ENCODE measurements around the gene MET.
"Not testable (repeated sequence)": the region's sequence is repeated elsewhere in the genome, so short reads cannot be mapped to it uniquely, and the experiment has no call there.

MET gene

GRCh38 chr7:116698930-116699721 lies 27.1 kb downstream of the MET start:
- no peak for DNase-seq

GRCh38 chr7:116699722-116700120 lies 27.7 kb downstream of the MET start:
- no peak for DNase-seq

- no peak for DNase-seq
Measured at GRCh38 chr7:116702046-116702785, 30.2 kb downstream of the MET start.

GRCh38 chr7:116704650-116705228 lies 32.7 kb downstream of the MET start:
- no peak for DNase-seq

GRCh38 chr7:116705419-116705818 lies 33.4 kb downstream of the MET start:
- no peak for DNase-seq

GRCh38 chr7:116706668-116707126 lies 34.7 kb downstream of the MET start:
- no peak for DNase-seq

GRCh38 chr7:116707289-116707688 lies 35.3 kb downstream of the MET start:
- DNase-seq = no peak

- no peak for DNase-seq
Measured at GRCh38 chr7:116708248-116708647, 36.3 kb downstream of the MET start.

- no peak for DNase-seq
Measured at GRCh38 chr7:116708861-116709260, 36.9 kb downstream of the MET start.

GRCh38 chr7:116709336-116709735 lies 37.3 kb downstream of the MET start:
- no peak for DNase-seq

GRCh38 chr7:116710764-116711452 lies 38.9 kb downstream of the MET start:
- no peak for DNase-seq

- no peak for DNase-seq
Measured at GRCh38 chr7:116711790-116712189, 39.8 kb downstream of the MET start.

GRCh38 chr7:116713500-116713899 lies 41.5 kb downstream of the MET start:
- no peak for DNase-seq

- no peak for DNase-seq
Measured at GRCh38 chr7:116713918-116714317, 41.9 kb downstream of the MET start.

- DNase-seq = no peak
Measured at GRCh38 chr7:116715077-116715476, 43.1 kb downstream of the MET start.

GRCh38 chr7:116717137-116717536 lies 45.1 kb downstream of the MET start:
- DNase-seq = no peak

GRCh38 chr7:116723959-116724529 lies 52.0 kb downstream of the MET start:
- not testable (repeated sequence) for DNase-seq

- DNase-seq = no peak
Measured at GRCh38 chr7:116724560-116725231, 52.7 kb downstream of the MET start.

GRCh38 chr7:116726149-116726548 lies 54.2 kb downstream of the MET start:
- no peak for DNase-seq

- no peak for DNase-seq
Measured at GRCh38 chr7:116726713-116727431, 54.9 kb downstream of the MET start.

GRCh38 chr7:116727432-116728009 lies 55.5 kb downstream of the MET start:
- DNase-seq = no peak
